GM18499 (cell line): Measurements from ENCODE around the gene DDT.
"Not testable (repeated sequence)": the region's sequence is repeated elsewhere in the genome, so short reads cannot be mapped to it uniquely, and the experiment has no call there.

Experiments
- ATAC-seq: cut with Tn5 transposase; IDR thresholded peaks from one replicate; pipeline ENCODE4 v1.9.1; 2021; ENCODE audit warnings: moderate number of reproducible peaks; ENCODE audit not compliant: insufficient read depth, unreplicated experiment

The DDT gene

DNA sequence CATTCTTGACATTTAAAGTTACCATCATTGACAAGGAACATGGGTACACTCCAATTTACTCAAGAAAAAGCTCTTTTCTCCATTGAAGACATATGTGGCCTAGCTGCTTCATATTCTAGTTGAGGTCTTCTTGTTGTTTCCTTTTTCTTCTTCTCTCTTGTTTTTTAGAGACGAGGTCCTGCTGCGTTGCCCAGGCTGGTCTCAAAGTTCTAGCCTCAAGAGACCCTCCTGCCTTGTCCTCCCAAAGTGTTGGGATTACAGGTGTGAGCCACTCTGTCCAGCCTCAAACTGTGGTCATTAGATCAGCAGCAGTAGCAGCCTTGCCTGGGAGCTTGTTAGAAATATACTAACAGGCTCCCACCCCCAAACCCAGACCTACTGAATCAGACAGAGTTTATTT, 18.8 kb upstream of the DDT start:
- ATAC-seq = not testable (repeated sequence)

DNA sequence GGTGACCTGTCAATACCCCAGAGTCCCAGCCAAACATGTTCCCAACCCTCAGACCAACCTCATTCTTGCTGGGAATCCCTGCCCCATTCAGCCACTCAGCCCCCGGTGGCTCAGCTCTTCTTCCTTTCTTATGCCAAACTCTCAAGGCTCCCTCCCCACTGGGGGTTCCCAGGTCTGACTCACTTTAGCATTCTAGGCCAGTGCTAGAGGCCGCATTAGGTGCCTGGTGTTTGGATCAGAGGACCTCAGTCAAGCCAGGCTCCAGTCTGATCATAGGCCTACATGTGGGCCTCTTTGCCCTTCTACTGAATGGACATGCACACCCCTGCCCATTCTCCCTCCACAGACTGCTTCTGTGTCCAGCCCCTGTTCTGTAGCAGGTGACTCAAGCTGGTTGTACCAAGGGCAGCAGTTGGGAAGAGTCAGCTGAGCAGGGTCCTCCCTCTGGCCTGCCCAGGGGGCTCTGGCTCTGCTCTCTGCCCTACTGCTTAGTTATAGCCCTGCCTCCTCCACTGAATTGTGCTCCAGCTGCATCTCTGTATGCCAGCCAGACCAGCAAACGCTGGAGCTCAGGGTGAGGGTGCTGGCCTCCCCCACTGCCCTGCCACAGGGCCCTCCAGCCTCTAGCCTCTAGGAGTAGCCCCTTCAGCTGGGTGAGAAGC, 15.5 kb upstream of the DDT start:
- not testable (repeated sequence) for ATAC-seq

GRCh38 chr22:23986538-23987178, 12.4 kb upstream of the DDT start:
- not testable (repeated sequence) for ATAC-seq

DNA sequence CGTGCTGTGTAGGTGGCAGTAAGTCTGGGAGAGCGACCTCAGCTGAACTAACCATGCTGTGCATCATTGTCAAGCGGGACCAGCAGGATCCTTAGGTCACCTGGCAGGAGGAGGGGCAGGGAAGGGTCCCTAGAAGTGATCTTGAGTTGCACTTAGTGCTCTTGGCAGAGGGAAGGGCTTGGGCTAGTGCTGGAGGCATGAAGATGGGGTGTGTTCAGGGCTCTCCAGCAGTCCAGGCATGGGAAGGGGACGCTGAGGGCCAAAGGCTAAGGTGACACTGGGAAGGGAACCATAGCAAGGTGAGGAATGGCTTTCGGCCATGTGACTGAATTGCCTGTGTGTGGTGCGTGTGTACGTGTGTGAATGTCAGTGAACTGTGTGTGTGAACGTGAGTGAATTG, 11.8 kb upstream of the DDT start:
- ATAC-seq = not testable (repeated sequence)

- no peak for ATAC-seq
These were observed 10.2 kb upstream of the DDT start for GRCh38 chr22:23984430-23984829.

DNA sequence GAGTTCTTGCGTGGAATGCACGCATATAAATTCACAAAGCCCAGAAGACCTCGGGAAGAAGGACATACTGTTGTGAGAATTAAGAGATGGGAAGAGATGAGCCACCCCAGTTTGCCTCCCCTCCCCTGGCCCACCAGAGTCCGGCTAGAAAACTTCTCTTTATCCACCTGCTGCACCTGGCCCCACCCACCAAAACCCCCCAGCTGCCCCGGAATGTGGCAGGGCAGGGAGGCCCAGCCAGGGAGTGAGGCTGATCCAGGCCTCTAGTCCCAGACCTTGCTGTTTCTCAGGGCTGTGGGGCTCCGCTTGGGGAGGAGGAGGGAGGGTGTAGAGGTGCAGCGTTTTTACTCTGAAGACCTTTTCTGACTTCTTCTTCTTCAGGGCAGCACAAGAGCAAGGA, 6.3 kb upstream of the DDT start:
- ATAC-seq = not testable (repeated sequence)

GRCh38 chr22:23979557-23980240, 5.5 kb upstream of the DDT start, which contains the start of gene GSTT2:
Gene GSTT2, plus strand, starts transcription at chr22:23980134.
- ATAC-seq = not testable (repeated sequence)

GRCh38 chr22:23977304-23977703, 3.1 kb upstream of the DDT start:
- not testable (repeated sequence) for ATAC-seq

GRCh38 chr22:23974836-23975352, 653 bp upstream of the DDT start:
- ATAC-seq = not testable (repeated sequence)

GRCh38 chr22:23971927-23972326, 2.3 kb downstream of the DDT start:
- not testable (repeated sequence) for ATAC-seq

DNA sequence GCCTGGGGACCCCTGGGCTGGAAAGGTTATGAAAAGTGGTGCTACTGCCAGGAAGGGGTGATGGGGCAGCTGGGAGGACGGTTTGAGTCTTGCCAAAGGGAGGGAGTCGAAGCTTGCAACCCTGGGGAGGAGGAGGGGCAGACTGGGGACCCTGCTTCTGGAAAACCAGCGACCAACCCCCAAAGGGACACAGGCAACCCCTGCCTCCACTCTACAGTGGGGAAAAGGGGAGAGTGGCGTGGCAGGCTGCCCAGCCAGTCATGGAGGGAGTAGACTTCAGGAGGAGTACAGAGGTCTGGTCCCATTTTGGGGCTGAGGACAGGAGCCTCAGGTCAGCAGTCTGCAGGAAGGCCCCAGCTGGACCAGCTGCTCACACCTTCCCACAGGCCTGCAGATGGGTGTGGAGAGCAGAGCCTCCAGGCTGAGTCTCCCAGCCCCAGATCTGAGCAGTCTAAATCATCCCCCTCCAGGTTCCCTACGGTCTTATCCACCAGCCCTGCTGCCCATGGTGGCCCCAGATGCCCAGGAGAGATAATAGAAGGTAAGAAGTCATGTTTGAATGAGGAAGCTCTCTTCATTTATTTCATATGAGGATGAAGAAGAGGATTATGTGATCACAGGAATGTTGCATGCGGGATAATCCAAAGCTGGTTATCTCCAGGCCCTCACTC, 3.3 kb downstream of the DDT start:
- ATAC-seq = no peak

DNA sequence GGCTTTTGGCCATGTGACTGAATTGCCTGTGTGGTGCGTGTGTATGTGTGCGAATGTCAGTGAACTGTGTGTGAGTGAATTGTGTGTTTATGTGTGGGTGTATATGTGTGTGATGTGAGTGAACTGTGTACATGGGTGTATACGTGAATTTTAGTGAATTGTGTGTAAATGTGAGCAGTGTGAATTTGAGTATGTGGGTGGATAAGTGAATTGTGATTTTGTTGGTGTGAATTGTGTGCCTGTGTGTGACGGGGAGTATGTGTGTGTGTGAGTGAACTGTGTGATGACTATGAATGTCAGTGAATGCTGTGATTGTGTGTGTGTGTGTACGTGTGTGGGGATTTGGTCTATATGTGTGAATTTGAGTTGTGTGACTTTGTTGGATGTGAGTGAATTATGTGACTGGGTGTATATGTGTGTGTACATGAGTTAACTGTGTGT, 4.0 kb downstream of the DDT start:
- no peak for ATAC-seq

GRCh38 chr22:23969071-23969470, 5.2 kb downstream of the DDT start:
- no peak for ATAC-seq

- ATAC-seq = peak; percentile 77
These were observed 7.7 kb downstream of the DDT start, which contains the start of gene DDTL for GRCh38 chr22:23966568-23966967. Gene DDTL, plus strand, starts transcription at chr22:23966888. Its CDS starts 27 bp downstream, at chr22:23966915.

DNA sequence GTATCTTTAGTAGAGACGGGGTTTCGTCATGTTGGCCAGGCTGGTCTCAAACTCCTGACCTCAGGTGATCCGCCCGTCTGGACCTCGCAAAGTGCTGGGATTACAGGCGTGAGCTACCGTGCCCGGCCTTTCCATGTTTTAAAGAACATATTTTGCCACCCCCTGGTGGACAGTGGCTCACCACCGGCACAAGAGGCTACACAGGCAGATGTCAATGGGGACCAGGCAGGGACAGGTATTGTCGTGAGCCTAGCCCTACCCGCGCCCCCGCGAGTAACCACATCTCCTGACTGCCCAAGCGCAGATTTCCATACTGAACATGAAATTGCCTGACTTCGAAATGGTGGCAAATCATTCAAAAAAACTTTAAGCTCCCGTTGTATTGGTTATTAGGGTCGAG, 8.1 kb downstream of the DDT start:
- ATAC-seq = not testable (repeated sequence)

DNA sequence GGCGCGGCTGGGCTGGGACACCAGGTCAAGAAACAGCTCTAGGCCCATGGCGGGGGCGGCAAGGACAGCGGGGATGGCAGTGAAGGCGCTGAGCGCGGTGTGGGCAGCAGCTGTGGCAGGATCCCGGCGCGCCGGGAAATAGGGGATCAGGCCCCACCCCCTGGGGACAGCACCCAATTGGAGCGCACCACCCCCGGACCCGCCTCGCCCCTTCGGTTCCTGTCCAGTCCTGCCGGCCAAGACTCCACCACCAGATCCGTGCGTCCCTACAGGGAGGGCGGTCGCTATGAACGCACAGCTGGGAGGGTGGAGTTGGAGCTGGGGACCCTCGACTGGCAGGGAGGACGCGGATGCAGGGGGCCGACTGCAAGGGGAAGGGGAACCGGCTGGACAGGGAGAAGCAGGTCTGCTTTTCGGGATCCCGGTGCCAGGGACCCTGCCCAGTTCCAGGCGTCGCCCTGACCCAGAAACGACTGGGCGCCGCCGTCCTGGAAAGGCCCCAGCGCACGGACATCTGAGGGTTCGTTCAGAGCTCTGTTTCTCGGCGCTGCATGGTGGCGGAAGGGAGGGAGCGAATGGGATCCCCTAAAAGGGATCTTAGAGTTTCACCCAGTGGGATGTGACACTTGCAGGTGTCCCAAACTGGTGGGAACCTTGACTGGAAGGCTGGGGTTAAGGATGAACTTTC, 13.0 kb downstream of the DDT start, which contains the start of gene GSTT2B:
Gene GSTT2B (minus strand): TSS at position 112 of the 688 bp plus-strand sequence. CDS start 64 bp downstream, at position 48.
- not testable (repeated sequence) for ATAC-seq

GRCh38 chr22:23956301-23956900, 17.8 kb downstream of the DDT start:
- not testable (repeated sequence) for ATAC-seq

DNA sequence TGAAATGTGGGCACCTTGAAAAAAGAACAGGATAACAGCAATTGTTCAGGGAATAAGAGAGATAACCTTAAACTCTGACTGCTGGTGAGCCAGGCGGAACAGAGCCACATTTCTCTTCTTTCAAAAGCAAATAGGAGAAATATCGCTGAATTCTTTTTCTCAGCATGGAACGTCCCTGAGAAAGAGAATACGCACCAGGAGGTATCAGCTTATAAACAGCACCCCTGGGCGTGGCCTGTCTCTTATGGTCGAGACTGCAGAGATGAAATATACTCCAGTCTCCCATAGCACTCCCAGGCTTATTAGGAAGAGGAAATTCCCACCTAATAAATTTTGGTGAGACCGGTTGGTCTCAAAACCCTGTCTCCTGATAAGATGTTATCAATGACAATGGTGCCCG, 18.4 kb downstream of the DDT start:
- not testable (repeated sequence) for ATAC-seq

DNA sequence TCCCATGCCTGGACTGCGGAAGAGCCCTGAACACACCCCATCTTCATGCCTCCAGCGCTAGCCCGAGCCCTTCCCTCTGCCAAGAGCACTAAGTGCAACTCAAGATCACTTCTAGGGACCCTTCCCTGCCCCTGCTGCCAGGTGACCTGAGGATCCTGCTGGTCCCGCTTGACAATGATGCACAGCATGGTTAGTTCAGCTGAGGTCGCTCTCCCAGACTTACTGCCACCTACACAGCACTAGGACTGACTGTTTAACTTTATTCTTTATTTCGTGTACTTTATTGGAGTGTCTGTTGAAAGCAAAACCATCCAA, 19.3 kb downstream of the DDT start:
- ATAC-seq = not testable (repeated sequence)
